Measurements from ENCODE around the gene SEPTIN12. TPM values are rescaled to one million over a fixed set of nuclear protein-coding genes. Genes with fewer than 3 reads are reported as not detected.

Gene SEPTIN12
- total and polyA plus RNA-seq, 2 of the 8 experiments (the other 6 are each of a cell fraction or from before 2014, with no cell fraction given): 0.24 TPM; not detected in 1

- H3K18ac ChIP-seq (ENCODE audit: extremely low read depth, low read length): no peak overlapping the region
- H3K27ac ChIP-seq (ENCODE audit: low read depth, low read length): no peak overlapping the region
- no peak overlapping the region for H2AFZ ChIP-seq (ENCODE audit: low read length)
- H3K9ac ChIP-seq (replicated peaks in 1 of 4; ENCODE audit: extremely low read depth in 1 of 4, low read depth in 3 of 4, low read length in 3 of 4): no peak overlapping the region
- no peak overlapping the region for H3K23ac ChIP-seq (ENCODE audit: insufficient read length)
- no peak overlapping the region for H2BK20ac ChIP-seq (ENCODE audit: low read length)
- no peaks in the 10 kb centered on the region for H3K36me3 ChIP-seq (ENCODE audit: control insufficient read depth in 2 of 4, insufficient read depth in 4 of 4, low read length in 3 of 4)
- H3K9me3 ChIP-seq (ENCODE audit: insufficient read depth in 2 of 2, low read depth in 1 of 2, low read length in 1 of 2): no peaks in the 10 kb centered on the region
- no peak overlapping the region for H2BK12ac ChIP-seq (ENCODE audit: low read depth, low read length)
- H3K4me3 ChIP-seq (ENCODE audit: extremely low read depth in 1 of 4, insufficient read depth in 2 of 4, low read depth in 3 of 4, low read length in 4 of 4): no peak overlapping the region
- no peaks in the 10 kb centered on the region for H4K20me1 ChIP-seq (replicated peaks in 1 of 2; ENCODE audit: control insufficient read depth in 1 of 2, insufficient read depth in 2 of 2, low read length in 2 of 2)
- H3K56ac ChIP-seq (replicated peaks; ENCODE audit: insufficient read length, low read depth, low read length): no peak overlapping the region
- FAIRE-seq (no peak), DNase-seq (ENCODE audit: low read depth in 1 of 2, low spot score in 2 of 2) (no peak)
- H3K4me1 ChIP-seq (replicated peaks in 1 of 4; ENCODE audit: control insufficient read depth in 3 of 4, insufficient read depth in 4 of 4, low read length in 3 of 4): peaks cover 0 to 13% (median 4%) of the 10 kb centered on the region in 4 experiments; a peak in 5 of 7 replicates
- H4K5ac ChIP-seq (ENCODE audit: insufficient read length, low read depth, low read length): no peak overlapping the region
- 93% methylated on average over 16 of the region's 23 CpGs; no CpG with 5 or more reads in 1 of the 2 experiments for WGBS, 2 experiments (ENCODE audit: extremely low coverage in 1 of 2, insufficient coverage in 1 of 2, insufficient read length in 1 of 2, insufficient replicate concordance in 2 of 2, low coverage in 1 of 2, low lambda C conversion rate in 2 of 2, missing lambda C conversion rate in 1 of 2)
- H3K4ac ChIP-seq (replicated peaks; ENCODE audit: insufficient read length, low read depth, low read length): no peak overlapping the region
- H3K27me3 ChIP-seq (replicated peaks in 1 of 4; ENCODE audit: control insufficient read depth in 3 of 4, extremely low read depth in 1 of 4, insufficient read depth in 3 of 4, low read length in 3 of 4): no peaks in the 10 kb centered on the region; a peak in 1 of 7 replicates
- no peaks in the 10 kb centered on the region for H3K79me1 ChIP-seq (ENCODE audit: low read depth, low read length)
- ChIA-PET POLR2A (ENCODE audit: partially characterized antibody) (interaction anchor here (0.6 to 1.7 kb wide), 4 partner anchors 9 to 173 kb away, joined by 3 to 6 read pairs (median 4); no protein-coding TSS in a partner anchor), CTCF (ENCODE audit: partially characterized antibody) (interaction anchor here (0.6 to 0.7 kb wide), 5 partner anchors 20 to 272 kb away, joined by 3 to 4 read pairs (median 3); no protein-coding TSS in a partner anchor)
- no peaks in the 10 kb centered on the region for H3K79me2 ChIP-seq (ENCODE audit: control insufficient read depth in 1 of 2, insufficient read depth in 2 of 2, low read length in 2 of 2)
- no peak overlapping the region for H3K14ac ChIP-seq (ENCODE audit: insufficient read length)
- H4K91ac ChIP-seq (replicated peaks; ENCODE audit: insufficient read length, low read length): no peak overlapping the region
- H2AK5ac ChIP-seq (ENCODE audit: low read depth, low read length): no peak overlapping the region
- no peaks in the 10 kb centered on the region for H3K23me2 ChIP-seq (ENCODE audit: low read depth, low read length)
- H2BK5ac ChIP-seq (ENCODE audit: low read depth, low read length): no peak overlapping the region
- no peak overlapping the region for H2BK15ac ChIP-seq (ENCODE audit: low read length)
- no peak overlapping the region for H2BK120ac ChIP-seq (replicated peaks; ENCODE audit: low read depth, low read length)
- H3K4me2 ChIP-seq (ENCODE audit: insufficient read depth in 1 of 2, low read depth in 2 of 2, low read length in 2 of 2): no peak overlapping the region
- no peak overlapping the region for H4K8ac ChIP-seq (ENCODE audit: extremely low read depth, insufficient read depth, low read length)
- no peak for TF ChIP-seq KDM1A (IDR thresholded peaks at IDR 0.05; ENCODE audit: borderline replicate concordance, low read length)
- TF ChIP-seq NANOG (IDR thresholded peaks at IDR 0.05; ENCODE audit: insufficient read depth, low read depth, low read length, poor library complexity, severe bottlenecking): no peak
- no peak for TF ChIP-seq RXRA (IDR thresholded peaks at IDR 0.05; ENCODE audit: insufficient read depth, low read depth, low read length)
- TF ChIP-seq RNF2 (IDR thresholded peaks at IDR 0.05; ENCODE audit: borderline replicate concordance, low read depth, low read length, missing control alignments, poor library complexity, severe bottlenecking): no peak
- no peak for TF ChIP-seq TBP (IDR thresholded peaks at IDR 0.05; ENCODE audit: low read depth, low read length)
- no peak for TF ChIP-seq GTF2F1 (IDR thresholded peaks at IDR 0.05; ENCODE audit: borderline replicate concordance, low read depth, low read length)
- no peak for TF ChIP-seq SUZ12 (IDR thresholded peaks at IDR 0.05; ENCODE audit: low read length)
- TF ChIP-seq TCF12 (IDR thresholded peaks at IDR 0.05; ENCODE audit: low read depth, low read length): no peak
- no peak for TF ChIP-seq CHD1 (IDR thresholded peaks at IDR 0.05; ENCODE audit: low read depth, low read length)
- no peak for TF ChIP-seq CBX5 (IDR thresholded peaks at IDR 0.05; ENCODE audit: low read depth, low read length)
- TF ChIP-seq POLR2AphosphoS5 (IDR thresholded peaks at IDR 0.05; ENCODE audit: low read depth, low read length): no peak
- TF ChIP-seq EP300 (IDR thresholded peaks at IDR 0.05; ENCODE audit: borderline replicate concordance in 1 of 2, low read depth in 2 of 2, low read length in 2 of 2): no peak
Measured at GRCh38 chr16:4785758-4786433, 2.2 kb downstream of the SEPTIN12 start.

Measured in H1 (cell line).